WERI-Rb-1 (cell line): ENCODE data around the gene MYBPHL.

ENCODE experiments used
- DNase-seq: peaks from one replicate; pipeline ENCODE4 v3.0.0-alpha.2; 2020
- H3K27ac ChIP-seq: fragments of 250-450 bp; sonication (Bioruptor Pico); 2 replicates; pipeline ENCODE4 v1.5.1; 2020; ENCODE audit warnings: mild to moderate bottlenecking, moderate library complexity
- H3K27me3 ChIP-seq: fragments of 250-450 bp; sonication (Bioruptor Pico); 2 replicates; pipeline ENCODE4 v1.5.1; 2021; ENCODE audit warnings: mild to moderate bottlenecking, low read depth, moderate library complexity; ENCODE audit not compliant: insufficient read depth, severe bottlenecking
- H3K36me3 ChIP-seq: fragments of 250-450 bp; sonication (Bioruptor Pico); 2 replicates; pipeline ENCODE4 v1.5.1; 2020; ENCODE audit warnings: mild to moderate bottlenecking, moderate library complexity
- H3K4me3 ChIP-seq: 2 replicates; pipeline ENCODE4 v1.5.1; 2011; ENCODE audit warnings: low read depth, mild to moderate bottlenecking, control low read depth, low read length
- H3K9me3 ChIP-seq: fragments of 250-450 bp; sonication (Bioruptor Pico); 2 replicates; pipeline ENCODE4 v1.5.1; 2021; ENCODE audit warnings: mild to moderate bottlenecking, moderate library complexity; ENCODE audit not compliant: severe bottlenecking
- CTCF ChIP-seq: IDR thresholded peaks from 2 replicates; pipeline ENCODE4 v1.5.1; 2011; ENCODE audit warnings: low read depth, mild to moderate bottlenecking, control low read depth, inconsistent platforms, low read length

The MYBPHL gene

DNA sequence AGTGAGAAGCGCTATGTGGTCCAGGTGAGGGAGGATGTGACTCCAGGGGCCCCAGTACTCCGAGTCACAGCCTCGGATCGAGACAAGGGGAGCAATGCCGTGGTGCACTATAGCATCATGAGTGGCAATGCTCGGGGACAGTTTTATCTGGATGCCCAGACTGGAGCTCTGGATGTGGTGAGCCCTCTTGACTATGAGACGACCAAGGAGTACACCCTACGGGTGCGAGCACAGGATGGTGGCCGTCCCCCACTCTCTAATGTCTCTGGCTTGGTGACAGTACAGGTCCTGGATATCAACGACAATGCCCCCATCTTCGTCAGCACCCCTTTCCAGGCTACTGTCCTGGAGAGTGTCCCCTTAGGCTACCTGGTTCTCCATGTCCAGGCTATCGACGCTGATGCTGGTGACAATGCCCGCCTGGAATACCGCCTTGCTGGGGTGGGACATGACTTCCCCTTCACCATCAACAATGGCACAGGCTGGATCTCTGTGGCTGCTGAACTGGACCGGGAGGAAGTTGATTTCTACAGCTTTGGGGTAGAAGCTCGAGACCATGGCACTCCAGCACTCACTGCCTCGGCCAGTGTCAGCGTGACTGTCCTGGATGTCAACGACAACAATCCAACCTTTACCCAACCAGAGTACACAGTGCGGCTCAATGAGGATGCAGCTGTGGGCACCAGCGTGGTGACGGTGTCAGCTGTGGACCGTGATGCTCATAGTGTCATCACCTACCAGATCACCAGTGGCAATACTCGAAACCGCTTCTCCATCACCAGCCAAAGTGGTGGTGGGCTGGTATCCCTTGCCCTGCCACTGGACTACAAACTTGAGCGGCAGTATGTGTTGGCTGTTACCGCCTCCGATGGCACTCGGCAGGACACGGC, 55.3 kb downstream of the MYBPHL start:
- Histone ChIP-seq H3K27ac (no peak overlapping the region), H3K9me3 (peaks cover 10% of the 10 kb centered on the region), H3K27me3 (no peaks in the 10 kb centered on the region), H3K4me3 (no peak overlapping the region), H3K36me3 (peaks cover 39% of the 10 kb centered on the region)
- no peak for TF ChIP-seq CTCF
- DNase-seq: no peak

GRCh38 chr1:109250454-109251276, 56.1 kb downstream of the MYBPHL start:
- Histone ChIP-seq H3K27me3 (no peaks in the 10 kb centered on the region), H3K9me3 (peaks cover 10% of the 10 kb centered on the region), H3K4me3 (peak overlapping the region; percentile 42), H3K27ac (no peak overlapping the region), H3K36me3 (peaks cover 39% of the 10 kb centered on the region)
- no peak for TF ChIP-seq CTCF
- no peak for DNase-seq

GRCh38 chr1:109249654-109250401, 57.0 kb downstream of the MYBPHL start:
- peaks cover 39% of the 10 kb centered on the region for H3K36me3 ChIP-seq
- no peak overlapping the region for H3K27ac ChIP-seq
- no peaks in the 10 kb centered on the region for H3K27me3 ChIP-seq
- TF ChIP-seq CTCF: no peak
- peaks cover 10% of the 10 kb centered on the region for H3K9me3 ChIP-seq
- H3K4me3 ChIP-seq: peak overlapping the region; percentile 42
- no peak for DNase-seq

GRCh38 chr1:109248797-109249629, 57.8 kb downstream of the MYBPHL start, which contains the start of gene CELSR2:
Gene CELSR2, plus strand, starts transcription at chr1:109249539. Its CDS starts 541 bp downstream, at chr1:109250080.
- Histone ChIP-seq H3K4me3 (peak within 1 kb of the TSS; percentile 42), H3K36me3 (peaks cover 34% of the 10 kb centered on the region), H3K27ac (no peak within 1 kb of the TSS), H3K27me3 (no peaks in the 10 kb centered on the region), H3K9me3 (peaks cover 10% of the 10 kb centered on the region)
- peak; percentile 83 for DNase-seq
- TF ChIP-seq CTCF: 0 out of 2 replicates have a peak, but pooled peaks have one; percentile 23

DNA sequence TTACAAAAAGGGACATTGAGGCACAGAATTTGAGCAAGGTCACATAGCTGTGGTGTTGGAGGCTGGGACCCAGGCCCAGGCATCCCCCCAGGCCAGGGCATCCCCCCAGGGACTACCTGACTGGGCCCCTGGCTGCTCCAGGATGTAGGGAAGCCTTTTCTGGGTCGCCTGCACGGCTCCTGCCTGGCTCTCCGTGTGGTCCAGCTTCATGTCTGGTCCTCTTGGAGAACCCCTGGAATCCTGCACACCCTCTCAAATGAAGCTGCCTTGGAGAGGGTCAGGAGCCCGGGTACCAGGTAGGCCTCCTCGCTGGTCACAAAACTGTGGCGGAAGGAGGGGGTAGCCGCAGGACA, 58.4 kb downstream of the MYBPHL start:
- H3K27me3 ChIP-seq: no peaks in the 10 kb centered on the region
- no peak overlapping the region for H3K27ac ChIP-seq
- peaks cover 28% of the 10 kb centered on the region for H3K36me3 ChIP-seq
- H3K9me3 ChIP-seq: peaks cover 10% of the 10 kb centered on the region
- no peak for DNase-seq
- H3K4me3 ChIP-seq: no peak overlapping the region
- TF ChIP-seq CTCF: no peak
